Hepatocyte (in vitro differentiated cells): ENCODE measurements around the gene SETD1A.

ENCODE experiments used
- CTCF ChIP-seq: fragments of 200-600 bp; sonication (generic); IDR thresholded peaks from 2 replicates; pipeline ENCODE4 v1.5.1; 2016; ENCODE audit warnings: antibody characterized with exemption, mild to moderate bottlenecking; ENCODE audit not compliant: poor library complexity
- EZH2 ChIP-seq: fragments of 200-600 bp; sonication (generic); IDR thresholded peaks from 2 replicates; pipeline ENCODE4 v1.6.1; 2016; ENCODE audit warnings: antibody characterized with exemption, mild to moderate bottlenecking, borderline replicate concordance
- EZH2phosphoT487 ChIP-seq: fragments of 200-600 bp; sonication (generic); IDR thresholded peaks from one replicate; pipeline ENCODE4 v1.6.1; 2018; ENCODE audit warnings: antibody characterized with exemption, mild to moderate bottlenecking, low read depth, moderate library complexity; ENCODE audit not compliant: unreplicated experiment, severe bottlenecking

GRCh38 chr16:30990105-30990504 lies 32.6 kb downstream of the SETD1A start:
- TF ChIP-seq CTCF (no peak), EZH2phosphoT487 (no peak), EZH2 (no peak)
